GM12865 (cell line): ENCODE data around the gene MGST1.
"Not testable (repeated sequence)": the region's sequence is repeated elsewhere in the genome, so short reads cannot be mapped to it uniquely, and the experiment has no call there.

Experiments
- DNase-seq: peaks from one replicate; pipeline ENCODE4 v3.0.0; 2010; ENCODE audit warnings: low read depth
- H3K4me3 ChIP-seq: 2 replicates; pipeline ENCODE4 v1.5.1; 2011; ENCODE audit warnings: mild to moderate bottlenecking, low read depth, low read length, control low read depth
- CTCF ChIP-seq: IDR thresholded peaks from 2 replicates; pipeline ENCODE4 v1.5.1; 2011; ENCODE audit warnings: low read length, control low read depth, low read depth, inconsistent platforms; ENCODE audit not compliant: insufficient read depth; ENCODE audit errors: missing control alignments

MGST1 gene

GRCh38 chr12:16392846-16393535 is 45.5 kb downstream of the MGST1 start:
- no peak for TF ChIP-seq CTCF
- no peak for DNase-seq
- H3K4me3 ChIP-seq = no peak overlapping the region

DNA sequence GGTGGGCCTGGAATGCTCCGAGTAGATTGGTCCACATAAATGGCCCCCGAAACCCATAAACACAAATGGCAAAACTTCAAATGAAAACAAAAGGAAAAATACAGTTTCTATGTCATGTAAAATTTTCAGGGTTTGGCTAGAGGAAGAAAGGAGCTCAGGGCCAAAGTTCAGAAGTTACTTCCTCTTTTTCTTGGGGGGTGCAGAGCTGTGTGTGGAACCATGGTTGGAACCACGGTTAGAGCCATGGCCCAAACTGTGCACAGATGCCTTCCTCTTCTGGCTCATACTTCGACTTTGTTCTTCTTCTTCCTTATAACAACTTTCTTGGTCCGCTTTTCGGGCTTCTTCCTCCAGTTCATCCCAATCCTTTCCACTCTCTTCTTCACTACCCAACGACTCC is 51.7 kb downstream of the MGST1 start:
- no peak for DNase-seq
- TF ChIP-seq CTCF = no peak
- no peak overlapping the region for H3K4me3 ChIP-seq

GRCh38 chr12:16401835-16402234 is 54.4 kb downstream of the MGST1 start:
- H3K4me3 ChIP-seq, DNase-seq: not testable (repeated sequence)

- H3K4me3 ChIP-seq = no peak overlapping the region
- no peak for TF ChIP-seq CTCF
- no peak for DNase-seq
Observed at GRCh38 chr12:16407346-16407745, 59.9 kb downstream of the MGST1 start.
